Measurements from ENCODE around the gene VDAC1.

GRCh38 chr5:134003064-134003816, 1.5 kb downstream of the VDAC1 start:
- TF ChIP-seq CTCF (IDR thresholded peaks at IDR 0.05; ENCODE audit: poor library complexity) (no peak), EZH2 (IDR thresholded peaks at IDR 0.05; ENCODE audit: borderline replicate concordance) (no peak)
